Ovary (tissue), 9 donors: ENCODE results near the gene OLFM1. TPM values are rescaled to one million over a fixed set of nuclear protein-coding genes. Genes with fewer than 3 reads are reported as not detected.

Experiments used
- DNase-seq, 5 donors: peaks; one replicate each; pipeline ENCODE4 v3.0.0-alpha.2; 2019 to 2020
- H3K27ac ChIP-seq, 2 donors: fragments of 200-600 bp; one replicate each; pipeline versions ENCODE4 v1.5.1 to v1.8.0; 2019 to 2022
- H3K27me3 ChIP-seq: fragments of 200-600 bp; one replicate; pipeline ENCODE4 v1.8.0; 2022
- H3K36me3 ChIP-seq: fragments of 200-600 bp; sonication (generic); one replicate; pipeline ENCODE4 v1.5.1; 2019
- H3K4me1 ChIP-seq: one replicate; pipeline ENCODE4 v1.8.1; 2013; ENCODE audit warnings: mild to moderate bottlenecking, moderate library complexity; ENCODE audit not compliant: insufficient read depth
- H3K4me3 ChIP-seq: fragments of 200-600 bp; sonication (generic); one replicate; pipeline ENCODE4 v1.5.1; 2017
- H3K9me3 ChIP-seq, 2 donors: fragments of 200-600 bp in 1 of 2; sonication (generic) in 1 of 2; one replicate each; pipeline versions ENCODE4 v1.5.1 to v1.8.1; 2013 to 2019; ENCODE audit warnings: mild to moderate bottlenecking in 1 of 2, moderate library complexity in 1 of 2
- CTCF ChIP-seq, 3 donors: fragments of 450-650 bp in 2 of 3; fragments of 200-600 bp in 1 of 3; IDR thresholded peaks; one replicate each; pipeline versions ENCODE4 v1.5.1 to v1.8.0; 2016 to 2022; ENCODE audit warnings: antibody characterized with exemption in 3 of 3, mild to moderate bottlenecking in 1 of 3
- EP300 ChIP-seq: sonication (generic); formaldehyde crosslinking; IDR thresholded peaks from one replicate; pipeline ENCODE4 v1.6.1; 2017; ENCODE audit warnings: antibody characterized with exemption
- POLR2A ChIP-seq: fragments of 450-650 bp; IDR thresholded peaks from one replicate; pipeline ENCODE4 v1.6.1; 2017; ENCODE audit warnings: antibody characterized with exemption, mild to moderate bottlenecking, moderate library complexity
- WGBS, 3 donors: extraction: QIAGEN DNeasy Blood & Tissue Kit in 1 of 3; methylation state at CpG; one replicate each; pipeline versions ENCODE4 v1.1.5 to v1.1.7; 2013 to 2017; 5-methylcytosine and 5-hydroxymethylcytosine counted together
- intact Hi-C, 4 donors: fragments of 100-400 bp; cut with DNase I; formaldehyde crosslinking; loops; one replicate each; pipeline versions ENCODE4 v1.11.0 to v1.15.1; 2022 to 2023
- polyA plus RNA-seq, 2 donors: library from polyadenylated mRNA; stranded (reverse); fragments of 200-250 nt in 1 of 2; fragments of 350-450 nt in 1 of 2; fragmentation: Illumina TruSeq in 1 of 2; extraction: RNeasy Lipid Tissue Mini Kit (QIAGEN cat#74804) in 1 of 2; gene quantifications; one replicate each; pipeline ENCODE4 v1.2.3, GENCODE V29; 2013 to 2014
- total RNA-seq, 7 donors: library from RNA; depleted of rRNA in 2 of 7; stranded (reverse); fragments of >200 nt in 2 of 7; fragmentation: NEBNext Ultra II Directional in 3 of 7; extraction: Animal tissue kit (Norgen Biotek cat#: 25700) in 3 of 7; gene quantifications; one replicate each; pipeline versions ENCODE4 v1.1.0 to v1.2.4, GENCODE V29; 2016 to 2023
- donor health status: DM: no; HTN: no; CAD: no; lungs with moderate emphysema.
- donor health status: DM: no; HTN: no; CAD: no.
- donor health status: Bipolar disorder and iron deficiency.
- donor health status: DM: yes; HTN: yes; CAD: no.
- donor health status: DM: no; HTN: no; CAD: no.
- donor health status: DM: yes; HTN: yes; CAD: no.

Gene OLFM1
- total and polyA plus RNA-seq, 9 donors: 6.5 to 40.0 (median 19.9) TPM

DNA sequence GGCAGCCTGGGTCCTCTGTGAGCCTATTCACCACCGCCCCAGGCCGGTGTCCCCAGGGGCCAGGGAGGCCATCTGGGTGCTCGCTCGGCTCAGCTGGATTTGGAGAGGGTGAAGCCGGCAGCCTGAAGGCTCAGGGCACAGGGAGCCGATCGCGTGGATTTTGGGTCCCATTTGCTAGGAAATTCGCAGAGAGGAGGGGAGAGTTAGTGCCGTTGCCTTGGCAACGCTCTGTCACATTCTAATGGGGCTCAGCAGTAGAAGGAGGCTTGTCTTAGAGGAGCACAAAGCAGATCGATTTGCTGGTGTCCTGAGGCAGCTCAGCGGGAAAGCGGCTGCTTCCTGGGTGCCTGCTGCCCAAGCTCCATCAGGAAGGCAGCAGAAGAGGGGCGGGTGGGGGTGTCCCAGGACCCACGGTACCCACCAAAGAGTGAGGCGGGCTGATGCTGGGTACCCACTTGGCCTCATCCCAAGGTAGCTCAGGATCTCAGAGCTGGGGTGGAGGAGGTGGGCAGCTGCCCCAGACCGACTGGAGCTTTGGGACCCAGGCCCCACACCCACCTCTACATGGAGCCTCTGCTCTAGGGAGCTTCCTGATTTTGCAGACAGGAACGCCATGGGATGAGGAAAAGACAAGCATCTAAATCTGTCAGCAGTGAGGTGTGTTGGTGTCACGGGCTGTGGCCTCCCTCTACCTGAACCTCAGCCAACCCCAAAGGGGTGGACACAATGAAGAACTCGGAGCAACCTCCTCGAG, 17.1 kb upstream of the OLFM1 start:
- DNase-seq: peak in 2 of 5 donors; percentile 6 to 23
- Histone ChIP-seq H3K36me3 (no peaks in the 10 kb centered on the region), H3K27ac (no peak overlapping the region), H3K9me3 (no peaks in the 10 kb centered on the region), H3K4me1 (no peaks in the 10 kb centered on the region), H3K27me3 (no peaks in the 10 kb centered on the region), H3K4me3 (no peak overlapping the region)
- 30 to 43% (median 34%) methylated on average over 22 of the region's 22 CpGs for WGBS, 3 donors
- intact Hi-C loops: loop anchor here in 1 of 4 donors (10.0 kb wide), 1 partner anchor 56 kb away; no protein-coding TSS in a partner anchor
- no peak for TF ChIP-seq EP300
- no peak for TF ChIP-seq POLR2A
- no peak for TF ChIP-seq CTCF (IDR thresholded peaks at IDR 0.05)

DNA sequence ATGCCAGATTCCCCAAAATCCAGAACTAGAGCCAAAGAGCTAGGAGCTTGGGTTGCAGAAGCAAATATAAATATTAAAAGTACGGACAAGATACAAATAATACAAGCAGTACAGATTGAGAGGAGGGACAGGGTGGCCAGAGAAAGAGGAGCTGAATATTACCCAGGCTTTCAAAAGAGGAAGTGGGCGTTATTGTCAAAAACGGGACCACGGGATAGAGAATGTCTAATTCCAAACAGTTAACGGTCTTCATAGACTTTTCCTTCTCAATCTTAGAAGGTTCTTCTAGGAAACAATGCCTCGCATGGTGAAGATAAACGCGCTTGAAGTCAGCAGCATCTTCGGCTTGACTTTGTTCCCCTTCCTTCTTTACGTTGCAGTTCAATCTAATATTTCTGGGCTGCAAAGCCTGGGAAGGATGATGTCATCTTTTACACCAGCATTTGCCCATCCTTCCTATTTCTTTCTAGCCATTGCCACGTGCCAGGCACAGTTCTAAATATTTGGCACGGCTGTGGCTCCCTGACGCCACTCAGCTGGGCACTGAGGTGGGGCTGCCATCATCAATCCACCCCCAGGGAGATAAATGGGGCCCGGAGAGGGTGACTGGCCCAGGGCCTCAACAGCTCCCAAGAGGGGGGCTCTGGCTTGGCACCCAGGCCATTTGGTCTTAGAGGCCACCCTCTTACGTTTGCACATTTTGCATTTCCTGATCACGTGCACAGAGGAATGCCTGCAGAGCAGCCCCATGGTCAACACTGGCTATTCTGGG, 16.3 kb upstream of the OLFM1 start:
- no peaks in the 10 kb centered on the region for H3K9me3 ChIP-seq
- H3K4me1 ChIP-seq: no peaks in the 10 kb centered on the region
- no peaks in the 10 kb centered on the region for H3K36me3 ChIP-seq
- 59 to 69% (median 65%) methylated on average over 16 of the region's 16 CpGs for whole genome bisulfite sequencing, 3 donors
- DNase-seq: no peak
- intact Hi-C loops: loop anchor here in 1 of 4 donors (10.0 kb wide), 1 partner anchor 56 kb away; no protein-coding TSS in a partner anchor
- no peak overlapping the region for H3K4me3 ChIP-seq
- H3K27me3 ChIP-seq: no peaks in the 10 kb centered on the region
- TF ChIP-seq EP300: no peak
- no peak for TF ChIP-seq CTCF (IDR thresholded peaks at IDR 0.05)
- TF ChIP-seq POLR2A: no peak
- no peak overlapping the region for H3K27ac ChIP-seq

GRCh38 chr9:135073081-135073740, 14.3 kb upstream of the OLFM1 start:
- 84 to 90% (median 90%) methylated on average over 13 of the region's 13 CpGs for WGBS, 3 donors

More at GRCh38 chr9:135073081-135073740, 14.3 kb upstream of the OLFM1 start:
- Histone ChIP-seq H3K36me3 (no peaks in the 10 kb centered on the region), H3K4me1 (no peaks in the 10 kb centered on the region), H3K9me3 (no peaks in the 10 kb centered on the region), H3K27me3 (no peaks in the 10 kb centered on the region), H3K27ac (no peak overlapping the region), H3K4me3 (no peak overlapping the region)
- no peak for DNase-seq
- TF ChIP-seq POLR2A (no peak), CTCF (IDR thresholded peaks at IDR 0.05) (no peak), EP300 (no peak)
- intact Hi-C loops: loop anchor here in 1 of 4 donors (10.0 kb wide), 1 partner anchor 58 kb away; no protein-coding TSS in a partner anchor
